Measurements from ENCODE around the gene BNIP2. TPM values are rescaled to one million over a fixed set of nuclear protein-coding genes. Genes with fewer than 3 reads are reported as not detected.

Gene BNIP2
- total RNA-seq, 1 experiment from 2014 or later: 162 TPM

Other genes with a start within 250 kb of the BNIP2 start
- gene GCNT3, start 77.5 kb downstream of the BNIP2 start, total RNA-seq (2014; rRNA removed; shearing (Covaris generic)): 0.13 TPM in 1 of 2 replicates, not detected in the other
- 111 and 142 TPM in 2 replicates for gene GTF2A2, start 31.8 kb downstream of the BNIP2 start, total RNA-seq (2014; rRNA removed; shearing (Covaris generic))